Neuronal stem cell (in vitro differentiated cells): ENCODE results near the gene ZFR2.
A peak's percentile ranks its signal among the peaks of the same experiment; 100 is the strongest.

ENCODE experiments used
- DNase-seq: peaks from one replicate; pipeline ENCODE4 v3.0.0-alpha.2; 2013; ENCODE audit warnings: low spot score
- H2AFZ ChIP-seq: one replicate; pipeline ENCODE4 v1.6.1; 2013; ENCODE audit warnings: mild to moderate bottlenecking, low read length, inconsistent platforms
- H2AK5ac ChIP-seq: 2 replicates; pipeline ENCODE4 v1.6.1; 2013; ENCODE audit warnings: low read depth, mild to moderate bottlenecking, inconsistent platforms, low read length, moderate library complexity, mixed read lengths
- H2BK120ac ChIP-seq: 2 replicates; pipeline ENCODE4 v1.6.1; 2013; ENCODE audit warnings: low read depth, mild to moderate bottlenecking, inconsistent platforms, low read length, moderate library complexity, mixed read lengths
- H2BK12ac ChIP-seq: one replicate; pipeline ENCODE4 v1.6.1; 2013; ENCODE audit warnings: low read length, inconsistent platforms
- H2BK15ac ChIP-seq: 2 replicates; pipeline ENCODE4 v1.6.1; 2013; ENCODE audit warnings: mild to moderate bottlenecking, low read length, inconsistent platforms, mixed read lengths
- H2BK5ac ChIP-seq: one replicate; pipeline ENCODE4 v1.6.1; 2013; ENCODE audit warnings: inconsistent platforms, mild to moderate bottlenecking, low read length, moderate library complexity
- H3K14ac ChIP-seq: one replicate; pipeline ENCODE4 v1.6.1; 2013; ENCODE audit warnings: low read length, inconsistent platforms
- H3K18ac ChIP-seq: 2 replicates; pipeline ENCODE4 v1.6.1; 2013; ENCODE audit warnings: low read length, inconsistent platforms
- H3K23ac ChIP-seq: 2 replicates; pipeline ENCODE4 v1.6.1; 2013; ENCODE audit warnings: low read depth, mild to moderate bottlenecking, mixed read lengths, low read length, inconsistent platforms; ENCODE audit not compliant: poor library complexity
- H3K27ac ChIP-seq: replicated peaks from 3 replicates; pipeline ENCODE4 v1.5.1; 2013; ENCODE audit warnings: low read length, inconsistent platforms
- H3K27me3 ChIP-seq, 3 experiments: 2 replicates each; pipeline ENCODE4 v1.6.1; 2013; ENCODE audit warnings: low read length in 3 of 3, mild to moderate bottlenecking in 2 of 3, inconsistent platforms in 1 of 3, low read depth in 1 of 3, mixed read lengths in 1 of 3, moderate library complexity in 1 of 3; ENCODE audit not compliant: control insufficient read depth in 3 of 3, insufficient read depth in 3 of 3
- H3K36me3 ChIP-seq, 2 donors: replicated peaks in 1 of 2; 2 replicates each; pipeline ENCODE4 v1.6.1; 2013; ENCODE audit warnings: low read length in 2 of 2; ENCODE audit not compliant: control insufficient read depth in 2 of 2, insufficient read depth in 2 of 2
- H3K4ac ChIP-seq: 2 replicates; pipeline ENCODE4 v1.6.1; 2013; ENCODE audit warnings: inconsistent platforms, mild to moderate bottlenecking, low read length, moderate library complexity
- H3K4me1 ChIP-seq, 2 donors: 1 replicate in 1 of 2; 2 replicates in 1 of 2; pipeline ENCODE4 v1.6.1; 2013; ENCODE audit warnings: low read length in 2 of 2, low read depth in 1 of 2; ENCODE audit not compliant: control insufficient read depth in 2 of 2, insufficient read depth in 1 of 2
- H3K4me2 ChIP-seq: one replicate; pipeline ENCODE4 v1.6.1; 2013; ENCODE audit warnings: mild to moderate bottlenecking, low read length, inconsistent platforms; ENCODE audit not compliant: insufficient read depth, poor library complexity, severe bottlenecking
- H3K4me3 ChIP-seq, 2 donors: 2 replicates each; pipeline ENCODE4 v1.5.1; 2013; ENCODE audit warnings: low read length in 2 of 2, mild to moderate bottlenecking in 2 of 2, inconsistent platforms in 1 of 2, moderate library complexity in 1 of 2
- H3K79me1 ChIP-seq: one replicate; pipeline ENCODE4 v1.6.1; 2013; ENCODE audit warnings: low read depth, mild to moderate bottlenecking, inconsistent platforms, low read length, moderate library complexity
- H3K9ac ChIP-seq: one replicate; pipeline ENCODE4 v1.6.1; 2013; ENCODE audit warnings: mild to moderate bottlenecking, low read depth, low read length, inconsistent platforms; ENCODE audit not compliant: poor library complexity
- H3K9me3 ChIP-seq, 2 donors: replicated peaks in 1 of 2; 2 replicates each; pipeline versions ENCODE3 to v1.6.1; 2013; ENCODE audit warnings: low read length in 2 of 2, mild to moderate bottlenecking in 2 of 2, inconsistent platforms in 1 of 2, low read depth in 1 of 2, mixed read lengths in 1 of 2, moderate library complexity in 1 of 2; ENCODE audit not compliant: control insufficient read depth in 2 of 2, insufficient read depth in 1 of 2
- H4K8ac ChIP-seq: one replicate; pipeline ENCODE4 v1.6.1; 2013; ENCODE audit warnings: low read depth, mild to moderate bottlenecking, inconsistent platforms, low read length, moderate library complexity
- H4K91ac ChIP-seq: one replicate; pipeline ENCODE4 v1.6.1; 2013; ENCODE audit warnings: low read length, low read depth, mild to moderate bottlenecking, inconsistent platforms; ENCODE audit not compliant: poor library complexity
- WGBS, 2 donors: extraction: QIAGEN DNeasy Blood & Tissue Kit; methylation state at CpG; one replicate each; pipeline ENCODE4 v1.1.7; 2013; ENCODE audit warnings: missing lambda C conversion rate in 2 of 2, mixed read lengths in 1 of 2; ENCODE audit not compliant: insufficient read length in 2 of 2, insufficient replicate concordance in 1 of 2; ENCODE audit errors: extremely low coverage in 2 of 2; 5-methylcytosine and 5-hydroxymethylcytosine counted together

ZFR2 gene

DNA sequence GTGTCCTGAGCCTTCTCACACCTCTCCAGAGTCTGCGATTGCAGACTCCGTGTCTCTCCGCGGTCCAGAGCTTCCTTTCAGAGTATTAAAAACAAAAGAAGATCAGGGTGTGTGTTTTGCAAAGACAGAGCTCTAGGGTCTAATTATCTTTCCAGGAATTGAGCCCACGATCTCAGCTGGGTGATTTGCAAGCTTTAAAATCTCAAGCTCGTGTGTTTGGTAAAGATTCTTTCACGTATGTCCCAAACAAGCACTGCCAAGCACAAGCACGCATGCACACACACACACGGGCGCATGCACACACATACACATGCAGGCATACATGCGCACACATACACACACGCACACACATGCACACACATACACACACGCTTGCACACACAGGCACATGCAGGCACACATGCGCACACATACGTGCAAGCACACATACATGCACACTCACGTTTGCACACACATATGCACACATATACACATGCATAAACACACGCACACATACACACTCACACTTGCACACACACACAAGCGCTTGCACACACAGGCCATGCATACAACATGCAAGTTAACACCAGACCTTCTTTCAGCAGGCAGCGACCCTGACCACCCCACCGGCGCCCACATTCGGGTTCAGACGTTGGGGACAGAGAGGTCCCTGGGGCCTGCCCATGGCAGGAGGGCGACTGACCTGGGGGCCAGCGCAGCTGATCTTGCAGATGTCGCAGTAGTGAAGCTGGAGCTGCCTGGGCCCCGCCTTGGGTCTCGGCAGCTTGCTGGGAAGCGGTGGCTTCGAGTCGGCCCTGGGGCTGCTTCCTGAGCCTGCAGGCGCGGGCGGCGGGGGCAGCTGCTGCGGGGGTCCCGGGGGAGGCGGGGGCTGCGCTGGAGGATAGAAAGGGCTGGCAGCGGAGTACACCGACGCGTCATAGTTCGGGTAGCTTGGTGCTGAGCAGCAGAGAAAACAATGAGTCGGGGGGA lies 37.9 kb downstream of the ZFR2 start:
- Histone ChIP-seq H3K36me3 (no peaks in the 10 kb centered on the region), H3K79me1 (no peaks in the 10 kb centered on the region), H3K4me3 (no peak overlapping the region), H3K4me2 (no peak overlapping the region), H3K27ac (no peak overlapping the region), H3K18ac (peak overlapping the region; percentile 77), H3K23ac (peak overlapping the region; percentile 73), H3K14ac (peak overlapping the region; percentile 2), H3K4ac (no peak overlapping the region), H3K27me3 (peaks cover 0 to 5% (median 0%) of the 10 kb centered on the region in 3 experiments), H3K9me3 (peaks cover 0 to 2% of the 10 kb centered on the region in 2 donors), H3K4me1 (peaks cover 6 to 9% of the 10 kb centered on the region in 2 donors), H4K8ac (no peak overlapping the region), H3K9ac (peak overlapping the region; percentile 63), H2BK15ac (peak overlapping the region; percentile 94), H2AFZ (peak overlapping the region; percentile 64), H2BK5ac (no peak overlapping the region), H2BK12ac (no peak overlapping the region), H2AK5ac (peak overlapping the region; percentile 54), H4K91ac (no peak overlapping the region), H2BK120ac (peak overlapping the region; percentile 61)
- WGBS, 2 donors: no CpG with 5 or more reads among the region's 45 CpGs
- DNase-seq: no peak

DNA sequence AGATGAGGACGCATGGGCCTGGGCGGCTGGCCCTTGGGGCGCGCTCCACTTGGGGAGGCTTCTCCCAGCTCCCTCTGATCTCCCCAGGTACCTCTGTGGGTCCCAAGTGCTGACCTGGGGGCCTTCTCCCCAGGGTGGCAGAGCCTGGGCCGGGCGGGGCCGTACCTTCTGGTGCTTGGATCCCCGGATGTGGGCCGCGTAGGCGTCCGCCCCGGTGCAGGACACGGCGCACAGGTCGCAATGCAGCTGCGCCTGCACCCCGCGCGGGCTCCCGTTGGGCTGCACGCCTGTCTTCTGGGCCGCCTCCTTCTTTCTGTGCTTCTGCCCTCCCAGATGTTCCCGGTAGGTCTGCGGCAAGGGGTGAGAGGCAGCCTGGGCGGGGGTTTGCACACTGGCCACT lies 41.5 kb downstream of the ZFR2 start:
- no peak overlapping the region for H3K23ac ChIP-seq
- H3K27me3 ChIP-seq: peaks cover 0 to 27% (median 0%) of the 10 kb centered on the region in 3 experiments
- H3K4me1 ChIP-seq: peaks cover 4 to 5% of the 10 kb centered on the region in 2 donors
- WGBS, 2 donors: no CpG with 5 or more reads among the region's 26 CpGs
- no peak overlapping the region for H2BK120ac ChIP-seq
- no peak overlapping the region for H3K18ac ChIP-seq
- no peak overlapping the region for H3K14ac ChIP-seq
- no peak overlapping the region for H2BK12ac ChIP-seq
- no peak overlapping the region for H3K4me3 ChIP-seq
- H3K27ac ChIP-seq: no peak overlapping the region
- H3K4me2 ChIP-seq: no peak overlapping the region
- no peak overlapping the region for H2AK5ac ChIP-seq
- H4K91ac ChIP-seq: no peak overlapping the region
- no peak overlapping the region for H2BK5ac ChIP-seq
- DNase-seq: no peak
- H2BK15ac ChIP-seq: no peak overlapping the region
- no peaks in the 10 kb centered on the region for H3K79me1 ChIP-seq
- H2AFZ ChIP-seq: no peak overlapping the region
- H4K8ac ChIP-seq: no peak overlapping the region
- H3K9me3 ChIP-seq: peaks cover 0 to 2% of the 10 kb centered on the region in 2 donors
- no peak overlapping the region for H3K9ac ChIP-seq
- no peak overlapping the region for H3K4ac ChIP-seq
- H3K36me3 ChIP-seq: no peaks in the 10 kb centered on the region

DNA sequence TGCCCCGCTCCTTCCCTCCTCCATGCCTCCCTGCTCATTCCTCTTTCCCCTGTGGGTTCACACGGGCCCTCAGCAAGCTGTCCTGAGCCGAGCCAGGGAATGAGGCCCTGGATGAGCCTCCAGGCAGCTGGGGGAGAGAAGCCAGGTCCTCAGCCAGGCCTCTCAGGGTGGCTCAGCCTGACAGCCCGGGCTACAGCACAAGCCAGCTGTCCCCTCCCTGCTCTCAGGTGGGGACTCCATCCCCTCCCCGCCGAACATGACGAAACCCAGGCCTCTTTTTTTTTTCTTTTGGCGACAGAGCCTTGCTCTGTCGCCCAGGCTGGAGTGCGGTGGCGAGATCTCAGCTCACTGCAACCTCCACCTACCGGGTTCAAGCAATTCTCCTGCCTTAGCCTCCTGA lies 42.7 kb downstream of the ZFR2 start:
- no peak overlapping the region for H4K8ac ChIP-seq
- peak overlapping the region; percentile 64 for H3K18ac ChIP-seq
- no peak overlapping the region for H2BK12ac ChIP-seq
- H2AFZ ChIP-seq: no peak overlapping the region
- H3K4ac ChIP-seq: no peak overlapping the region
- H3K23ac ChIP-seq: no peak overlapping the region
- WGBS, 2 donors: no CpG with 5 or more reads among the region's 12 CpGs
- DNase-seq: no peak
- H2AK5ac ChIP-seq: peak overlapping the region; percentile 46
- no peak overlapping the region for H2BK15ac ChIP-seq
- H3K9ac ChIP-seq: no peak overlapping the region
- H3K4me3 ChIP-seq: no peak overlapping the region
- no peak overlapping the region for H4K91ac ChIP-seq
- no peak overlapping the region for H3K4me2 ChIP-seq
- H3K27me3 ChIP-seq: peaks cover 0 to 27% (median 0%) of the 10 kb centered on the region in 3 experiments
- H3K27ac ChIP-seq: no peak overlapping the region
- no peak overlapping the region for H3K14ac ChIP-seq
- H3K4me1 ChIP-seq: peaks cover 4 to 5% of the 10 kb centered on the region in 2 donors
- no peak overlapping the region for H2BK120ac ChIP-seq
- no peaks in the 10 kb centered on the region for H3K36me3 ChIP-seq
- H2BK5ac ChIP-seq: peak overlapping the region; percentile 24
- H3K9me3 ChIP-seq: peaks cover 0 to 2% of the 10 kb centered on the region in 2 donors
- no peaks in the 10 kb centered on the region for H3K79me1 ChIP-seq

DNA sequence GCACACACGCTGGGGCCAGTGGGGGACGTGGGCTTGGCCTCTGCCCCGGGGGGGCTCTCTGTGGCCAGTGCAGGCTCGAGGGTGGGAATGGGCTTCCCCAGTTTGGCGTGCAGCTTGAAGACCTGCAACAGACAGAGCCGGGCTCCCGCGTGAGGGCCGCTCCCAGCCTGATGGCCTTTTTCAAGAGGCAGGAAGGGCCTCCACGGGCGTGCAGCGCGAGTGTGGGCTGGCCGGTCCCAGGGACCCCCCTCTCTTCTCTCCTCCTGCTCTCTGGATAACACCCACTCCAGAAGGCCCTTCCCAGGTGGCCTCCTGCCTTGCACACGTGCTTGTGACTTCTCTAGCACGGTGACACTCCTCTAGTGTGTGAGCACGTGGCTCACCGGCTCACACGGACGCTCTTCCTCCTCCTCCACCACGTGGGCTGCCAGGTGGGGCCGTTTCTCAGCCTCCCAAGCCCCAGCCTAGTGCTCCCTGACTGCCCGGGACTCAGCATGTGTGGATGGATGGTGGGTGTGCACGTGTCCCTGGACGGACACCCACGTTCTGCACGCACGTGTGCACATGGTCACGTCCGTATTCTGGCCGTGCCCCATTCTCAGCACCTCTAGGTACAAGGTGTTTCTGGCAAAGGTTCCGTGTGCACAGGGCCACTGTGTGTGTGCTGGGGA lies 43.4 kb downstream of the ZFR2 start:
- Histone ChIP-seq H2AFZ (peak overlapping the region; percentile 11), H3K36me3 (no peaks in the 10 kb centered on the region), H3K4me2 (no peak overlapping the region), H4K8ac (no peak overlapping the region), H3K4ac (no peak overlapping the region), H3K27me3 (peaks cover 0 to 23% (median 0%) of the 10 kb centered on the region in 3 experiments), H2BK120ac (no peak overlapping the region), H3K18ac (peak overlapping the region; percentile 80), H3K4me1 (peaks cover 0 to 2% of the 10 kb centered on the region in 2 donors), H2BK15ac (peak overlapping the region; percentile 30), H2BK12ac (no peak overlapping the region), H3K4me3 (peak overlapping the region in 1 of 2 donors; percentile 26), H3K27ac (no peak overlapping the region), H4K91ac (no peak overlapping the region), H3K9me3 (no peaks in the 10 kb centered on the region), H3K14ac (peak overlapping the region; percentile 21), H2AK5ac (peak overlapping the region; percentile 83), H3K23ac (peak overlapping the region; percentile 73), H3K79me1 (no peaks in the 10 kb centered on the region), H3K9ac (peak overlapping the region; percentile 21), H2BK5ac (peak overlapping the region; percentile 24)
- DNase-seq: no peak
- whole genome bisulfite sequencing, 2 donors: no CpG with 5 or more reads among the region's 32 CpGs
